SU-DHL-6 (cell line): ENCODE data around the gene CFB.
"Not testable (repeated sequence)": the region's sequence is repeated elsewhere in the genome, so short reads cannot be mapped to it uniquely, and the experiment has no call there.

ENCODE experiments used
- H2AFZ ChIP-seq: fragments of 200-600 bp; sonication (generic); 2 replicates; pipeline ENCODE4 v1.6.1; 2014; ENCODE audit warnings: low read depth, mild to moderate bottlenecking, moderate library complexity, mixed read lengths, antibody characterized with exemption, low read length; ENCODE audit not compliant: severe bottlenecking
- H3F3A ChIP-seq: fragments of 200-600 bp; shearing (Covaris generic); 2 replicates; pipeline ENCODE4 v1.6.0; 2016; ENCODE audit warnings: antibody characterized with exemption, mild to moderate bottlenecking; ENCODE audit not compliant: insufficient read depth
- H3K27ac ChIP-seq: fragments of 200-600 bp; sonication (generic); 2 replicates; pipeline ENCODE4 v1.5.1; 2016; ENCODE audit warnings: low read depth, mild to moderate bottlenecking, low read length, moderate library complexity, mixed read lengths
- H3K27me3 ChIP-seq: fragments of 200-600 bp; sonication (generic), shearing (Covaris generic); 2 replicates; pipeline ENCODE4 v1.6.0; 2014; ENCODE audit warnings: mild to moderate bottlenecking, low read length
- H3K36me3 ChIP-seq: fragments of 200-600 bp; sonication (generic); 2 replicates; pipeline ENCODE4 v1.6.1; 2014; ENCODE audit warnings: mild to moderate bottlenecking, low read length, mixed read lengths
- H3K4me2 ChIP-seq: fragments of 300-600, 200-600 bp; shearing (Covaris generic), sonication (generic); 2 replicates; pipeline ENCODE4 v1.6.0; 2014; ENCODE audit warnings: low read length, low read depth, mild to moderate bottlenecking; ENCODE audit not compliant: poor library complexity, severe bottlenecking
- H3K4me3 ChIP-seq: fragments of 200-600 bp; sonication (generic); 2 replicates; pipeline ENCODE4 v1.5.1; 2014; ENCODE audit warnings: antibody characterized with exemption, low read length, mild to moderate bottlenecking, mixed read lengths; ENCODE audit not compliant: insufficient read depth, poor library complexity, severe bottlenecking
- H3K79me2 ChIP-seq: fragments of 200-600 bp; sonication (generic); 2 replicates; pipeline ENCODE4 v1.6.1; 2014; ENCODE audit warnings: mild to moderate bottlenecking, low read length, moderate library complexity; ENCODE audit not compliant: insufficient read depth
- H3K9ac ChIP-seq: fragments of 200-600 bp; sonication (generic); 2 replicates; pipeline ENCODE4 v1.7.0; 2014; ENCODE audit warnings: mild to moderate bottlenecking, low read length
- H3K9me2 ChIP-seq: fragments of 200-600 bp; sonication (generic); replicated peaks from 2 replicates; pipeline ENCODE4 v1.6.1; 2014; ENCODE audit warnings: low read length; ENCODE audit not compliant: insufficient read depth
- H3K9me3 ChIP-seq: fragments of 200-600 bp; sonication (generic); 2 replicates; pipeline ENCODE4 v1.6.1; 2014; ENCODE audit warnings: low read length, mixed read lengths; ENCODE audit not compliant: insufficient read depth
- H4K20me1 ChIP-seq: fragments of 200-600 bp; sonication (generic); 2 replicates; pipeline ENCODE4 v1.6.1; 2014; ENCODE audit warnings: low read depth, mild to moderate bottlenecking, antibody characterized with exemption, low read length, moderate library complexity, mixed read lengths
- EZH2phosphoT487 ChIP-seq: fragments of 200-600 bp; sonication (generic), shearing (Covaris generic); conservative IDR thresholded peaks from 2 replicates; pipeline ENCODE4 v1.6.1; 2018; ENCODE audit warnings: mild to moderate bottlenecking, antibody characterized with exemption, low read length, moderate library complexity, mixed read lengths
- TF ChIP-seq, protein P1 (sequence below): fragments of 200-600 bp; sonication (generic); IDR thresholded peaks from one replicate; pipeline ENCODE4 v1.5.1; 2017; ENCODE audit warnings: antibody characterized with exemption, mild to moderate bottlenecking, low read length, moderate library complexity; ENCODE audit not compliant: insufficient read depth, poor library complexity, severe bottlenecking

The CFB gene

DNA sequence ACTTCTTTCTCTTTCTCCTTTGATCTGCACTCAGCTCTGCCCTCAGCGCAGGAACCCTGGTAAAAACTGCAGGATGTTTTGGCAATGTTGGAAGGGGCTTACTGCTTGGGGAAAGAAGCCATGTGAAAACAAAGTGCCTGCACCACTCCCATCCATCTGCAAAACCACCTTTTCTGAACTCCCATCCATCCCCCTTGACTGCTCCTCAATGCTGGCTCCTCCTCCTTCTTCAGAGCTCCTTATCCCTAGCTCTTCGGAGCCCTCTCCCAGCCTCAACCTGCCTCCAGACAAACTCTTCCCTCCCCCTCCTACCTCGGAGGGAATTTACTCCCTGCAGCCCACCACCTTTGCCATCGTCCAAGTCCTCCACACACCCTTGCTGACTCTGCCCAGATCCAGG lies 39.8 kb upstream of the CFB start:
- TF ChIP-seq, protein P1, sequence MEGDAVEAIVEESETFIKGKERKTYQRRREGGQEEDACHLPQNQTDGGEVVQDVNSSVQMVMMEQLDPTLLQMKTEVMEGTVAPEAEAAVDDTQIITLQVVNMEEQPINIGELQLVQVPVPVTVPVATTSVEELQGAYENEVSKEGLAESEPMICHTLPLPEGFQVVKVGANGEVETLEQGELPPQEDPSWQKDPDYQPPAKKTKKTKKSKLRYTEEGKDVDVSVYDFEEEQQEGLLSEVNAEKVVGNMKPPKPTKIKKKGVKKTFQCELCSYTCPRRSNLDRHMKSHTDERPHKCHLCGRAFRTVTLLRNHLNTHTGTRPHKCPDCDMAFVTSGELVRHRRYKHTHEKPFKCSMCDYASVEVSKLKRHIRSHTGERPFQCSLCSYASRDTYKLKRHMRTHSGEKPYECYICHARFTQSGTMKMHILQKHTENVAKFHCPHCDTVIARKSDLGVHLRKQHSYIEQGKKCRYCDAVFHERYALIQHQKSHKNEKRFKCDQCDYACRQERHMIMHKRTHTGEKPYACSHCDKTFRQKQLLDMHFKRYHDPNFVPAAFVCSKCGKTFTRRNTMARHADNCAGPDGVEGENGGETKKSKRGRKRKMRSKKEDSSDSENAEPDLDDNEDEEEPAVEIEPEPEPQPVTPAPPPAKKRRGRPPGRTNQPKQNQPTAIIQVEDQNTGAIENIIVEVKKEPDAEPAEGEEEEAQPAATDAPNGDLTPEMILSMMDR = no peak
- no peak for TF ChIP-seq EZH2phosphoT487
- H3K36me3 ChIP-seq = no peaks in the 10 kb centered on the region
- H3K79me2 ChIP-seq = no peaks in the 10 kb centered on the region
- H3K4me3 ChIP-seq = no peak overlapping the region
- H3K9me2 ChIP-seq = no peaks in the 10 kb centered on the region
- H4K20me1 ChIP-seq = no peaks in the 10 kb centered on the region
- no peaks in the 10 kb centered on the region for H3K9me3 ChIP-seq
- no peak overlapping the region for H2AFZ ChIP-seq
- peaks cover 26% of the 10 kb centered on the region for H3F3A ChIP-seq
- H3K27ac ChIP-seq = no peak overlapping the region
- H3K27me3 ChIP-seq = 0 out of 2 replicates have a peak, but pooled peaks cover 3% of the 10 kb centered on the region
- H3K9ac ChIP-seq = no peak overlapping the region
- H3K4me2 ChIP-seq = no peak overlapping the region

DNA sequence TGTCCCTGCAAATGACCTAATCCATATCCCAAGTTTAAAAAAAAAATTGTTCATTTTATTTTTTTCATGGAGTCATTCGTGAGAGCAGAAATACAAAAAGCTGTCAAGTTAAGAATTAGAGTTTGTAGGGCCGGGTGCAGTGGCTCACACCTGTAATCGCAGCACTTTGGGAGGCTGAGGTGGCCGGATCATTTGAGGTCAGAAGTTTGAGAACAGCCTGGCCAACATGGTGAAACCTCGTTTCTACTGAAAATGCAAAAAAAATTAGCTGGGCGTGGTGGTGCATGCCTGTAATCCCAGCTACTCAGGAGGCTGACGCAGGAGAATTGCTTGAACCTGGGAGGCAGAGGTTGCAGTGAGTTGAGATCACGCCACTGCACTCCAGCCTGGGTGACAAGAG lies 39.2 kb upstream of the CFB start:
- not testable (repeated sequence) for H3K9me3 ChIP-seq, H3K9me2 ChIP-seq, H3K4me3 ChIP-seq, H4K20me1 ChIP-seq, H3K9ac ChIP-seq, H3K36me3 ChIP-seq, H3K27ac ChIP-seq, H3K79me2 ChIP-seq, H2AFZ ChIP-seq, H3K27me3 ChIP-seq, H3K4me2 ChIP-seq
- H3F3A ChIP-seq = peaks cover 23% of the 10 kb centered on the region

DNA sequence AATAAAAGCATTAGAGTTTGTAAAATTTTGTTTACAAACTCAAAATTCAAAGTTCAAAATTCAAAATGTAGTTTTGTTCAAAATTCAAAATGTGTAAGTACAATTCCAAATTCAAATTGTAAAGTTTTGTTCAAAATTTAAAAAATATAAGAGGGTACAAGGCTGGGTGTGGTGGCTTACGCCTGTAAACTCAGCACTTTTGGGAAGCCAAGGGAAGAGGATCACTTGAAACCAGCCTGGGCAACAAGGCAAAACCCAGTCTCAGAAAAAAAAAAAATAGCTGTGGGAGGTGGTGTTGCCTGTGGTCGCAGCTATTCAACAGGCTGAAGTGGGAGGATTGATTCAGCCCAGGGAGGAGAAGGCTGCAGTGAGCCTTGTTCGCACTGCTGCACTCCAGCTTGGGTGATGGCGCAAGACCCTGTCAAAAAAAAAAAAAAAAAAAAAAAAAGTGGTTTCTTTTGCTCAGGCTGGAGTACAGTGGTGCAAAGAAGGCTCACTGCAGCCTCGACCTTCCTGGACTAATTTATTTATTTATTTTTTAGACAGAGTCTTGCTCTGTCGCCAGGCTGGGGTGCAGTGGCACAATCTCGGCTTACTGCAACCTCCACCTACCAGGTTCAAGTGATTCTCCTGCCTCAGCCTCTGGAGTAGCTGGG lies 38.6 kb upstream of the CFB start:
- Histone ChIP-seq H4K20me1 (no peaks in the 10 kb centered on the region), H2AFZ (no peak overlapping the region), H3K9me2 (no peaks in the 10 kb centered on the region), H3K79me2 (no peaks in the 10 kb centered on the region), H3K9ac (no peak overlapping the region), H3K27ac (no peak overlapping the region), H3K4me3 (no peak overlapping the region), H3K4me2 (no peak overlapping the region), H3K9me3 (no peaks in the 10 kb centered on the region), H3K27me3 (0 out of 2 replicates have a peak, but pooled peaks cover 3% of the 10 kb centered on the region), H3K36me3 (no peaks in the 10 kb centered on the region), H3F3A (peaks cover 17% of the 10 kb centered on the region)
- TF ChIP-seq, protein P1 = no peak
- no peak for TF ChIP-seq EZH2phosphoT487

DNA sequence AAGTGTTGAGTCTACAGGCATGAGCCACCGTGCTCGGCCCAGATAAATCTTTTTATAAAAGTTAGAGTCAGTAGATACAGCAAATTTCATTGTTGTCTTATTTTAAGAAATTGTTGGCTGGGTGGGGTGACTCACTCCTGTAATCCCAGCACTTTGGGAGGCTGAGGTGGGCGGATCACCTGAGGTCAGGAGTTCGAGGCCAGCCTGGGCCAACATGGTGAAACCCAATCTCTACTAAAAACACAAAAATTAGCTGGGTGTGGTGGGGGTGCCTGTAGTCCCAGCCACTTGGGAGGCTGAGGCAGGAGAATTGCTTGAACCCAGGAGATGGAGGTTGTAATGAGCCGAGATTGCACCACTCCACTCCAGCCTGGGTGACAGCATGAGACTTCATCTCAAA lies 37.6 kb upstream of the CFB start:
- H3F3A ChIP-seq, H3K9ac ChIP-seq, H4K20me1 ChIP-seq, H3K27ac ChIP-seq, H3K36me3 ChIP-seq, H3K27me3 ChIP-seq, H2AFZ ChIP-seq, H3K9me2 ChIP-seq, H3K9me3 ChIP-seq, H3K4me3 ChIP-seq, H3K4me2 ChIP-seq, H3K79me2 ChIP-seq: not testable (repeated sequence)
